Measurements from ENCODE around the gene CCDC116.
"Not testable (repeated sequence)": the region's sequence is repeated elsewhere in the genome, so short reads cannot be mapped to it uniquely, and the experiment has no call there.

- TF ChIP-seq RELB (IDR thresholded peaks at IDR 0.05; ENCODE audit: low read depth); YY1 (IDR thresholded peaks at IDR 0.05; ENCODE audit: low read depth, low read length); E4F1 (IDR thresholded peaks at IDR 0.05; ENCODE audit: borderline replicate concordance, partially characterized antibody); SIN3A (IDR thresholded peaks at IDR 0.05; ENCODE audit: low read depth, low read length); USF1 (IDR thresholded peaks at IDR 0.05; ENCODE audit: borderline replicate concordance, extremely low read length, insufficient read depth, low read depth, low read length); ATF2 (IDR thresholded peaks at IDR 0.05; ENCODE audit: low read length); ATF7 (IDR thresholded peaks at IDR 0.05; ENCODE audit: low read depth); POLR2A (IDR thresholded peaks at IDR 0.05; ENCODE audit: low read depth, low read length); SMARCA5 (IDR thresholded peaks at IDR 0.05): not testable (repeated sequence)
Observed at GRCh38 chr22:21678842-21679241, 46.3 kb downstream of the CCDC116 start.
